T-helper 2 cell (primary cell): ENCODE data around the gene SCIN.
"Not testable (repeated sequence)": the region's sequence is repeated elsewhere in the genome, so short reads cannot be mapped to it uniquely, and the experiment has no call there.

Source experiments
- DNase-seq, 5 experiments: peaks; one replicate each; pipeline versions ENCODE4 v3.0.0 to v3.0.0-alpha.2; 2012 to 2022
- total RNA-seq, 2 donors: gene quantifications; one replicate each; lab custom pipeline; 2026; lab: John Stamatoyannopoulos, UW

SCIN gene
- 0 to 0.61 reads per million in 2 donors for total RNA-seq

DNA sequence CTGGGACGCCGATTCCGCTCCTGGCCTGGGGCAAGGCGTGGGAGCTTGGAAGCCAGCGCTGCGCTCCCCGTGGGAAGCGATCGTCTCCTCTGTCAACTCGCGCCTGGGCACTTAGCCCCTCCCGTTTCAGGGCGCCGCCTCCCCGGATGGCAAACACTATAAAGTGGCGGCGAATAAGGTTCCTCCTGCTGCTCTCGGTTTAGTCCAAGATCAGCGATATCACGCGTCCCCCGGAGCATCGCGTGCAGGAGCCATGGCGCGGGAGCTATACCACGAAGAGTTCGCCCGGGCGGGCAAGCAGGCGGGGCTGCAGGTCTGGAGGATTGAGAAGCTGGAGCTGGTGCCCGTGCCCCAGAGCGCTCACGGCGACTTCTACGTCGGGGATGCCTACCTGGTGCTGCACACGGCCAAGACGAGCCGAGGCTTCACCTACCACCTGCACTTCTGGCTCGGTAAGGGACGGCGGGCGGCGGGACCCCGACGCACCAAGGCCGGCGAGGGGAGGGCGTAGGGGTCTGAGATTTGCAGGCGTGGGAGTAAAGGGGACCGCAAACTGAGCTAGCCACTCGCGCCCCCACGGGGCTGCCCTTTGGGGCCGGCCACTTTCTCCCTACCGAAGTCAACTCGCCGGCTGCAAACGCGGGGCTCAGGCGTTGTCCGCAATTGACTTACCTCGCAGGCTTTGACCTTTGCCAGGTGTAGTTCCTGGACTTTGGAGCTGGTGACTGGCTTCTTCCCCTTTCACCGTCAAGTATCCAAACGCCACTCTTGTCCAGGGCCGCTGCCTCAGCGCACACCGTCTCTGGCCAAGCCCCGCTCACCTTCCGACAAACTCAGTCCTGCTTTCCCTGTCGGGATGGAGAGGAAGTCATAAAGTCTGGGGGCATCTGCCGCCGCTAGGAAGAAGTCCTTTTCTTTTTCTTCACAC, at the start of gene SCIN:
TSS of gene SCIN (plus strand) at position 187 of the 928 bp plus-strand sequence. CDS start at position 254, 67 bp downstream.
- peak in 1 of 5 experiments; percentile 41 for DNase-seq

DNA sequence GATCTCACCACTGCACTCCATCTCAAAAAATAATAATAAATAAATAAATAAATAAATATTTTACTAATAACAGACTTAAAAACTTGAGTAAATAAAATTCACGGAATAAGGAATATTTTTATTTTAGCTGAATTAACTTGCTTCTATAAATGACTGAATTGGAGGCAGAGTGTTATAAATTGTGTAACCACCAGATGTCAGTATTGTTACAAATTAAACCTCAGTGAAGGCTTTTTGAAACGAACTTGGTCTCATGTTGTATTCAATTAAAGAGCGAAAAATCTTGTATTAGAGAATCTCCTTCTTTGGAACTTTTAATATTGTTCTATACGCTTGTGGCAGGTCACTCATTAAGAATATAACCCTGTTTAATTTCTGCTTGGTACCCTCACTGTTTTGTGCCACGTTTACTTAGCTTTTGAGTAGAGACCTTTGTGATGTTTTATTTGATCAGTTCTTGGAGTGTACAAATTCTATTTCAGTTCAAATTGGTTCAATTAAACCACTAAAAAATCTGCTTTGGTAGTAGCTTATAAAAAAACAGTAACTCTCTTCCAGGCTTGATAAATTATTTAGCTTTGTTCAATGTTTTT, 45.6 kb upstream of the SCIN start:
- peak in 1 of 5 experiments; percentile 31 for DNase-seq

DNA sequence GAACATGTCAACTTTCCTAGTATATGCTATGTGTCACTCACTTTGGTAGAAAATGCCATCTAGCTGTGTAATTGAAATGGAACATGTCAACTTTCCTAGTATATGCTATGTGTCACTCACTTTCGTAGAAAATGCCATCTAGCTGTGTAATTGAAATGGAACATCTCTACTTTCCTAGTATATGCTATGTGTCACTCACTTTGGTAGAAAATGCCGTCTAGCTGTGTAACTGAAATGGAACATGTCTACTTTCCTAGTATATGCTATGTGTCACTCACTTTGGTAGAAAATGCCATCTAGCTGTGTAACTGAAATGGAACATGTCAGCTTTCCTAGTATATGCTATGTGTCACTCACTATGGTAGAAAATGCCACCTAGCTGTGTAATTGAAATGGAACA, 43.8 kb upstream of the SCIN start:
- not testable (repeated sequence) for DNase-seq

DNA sequence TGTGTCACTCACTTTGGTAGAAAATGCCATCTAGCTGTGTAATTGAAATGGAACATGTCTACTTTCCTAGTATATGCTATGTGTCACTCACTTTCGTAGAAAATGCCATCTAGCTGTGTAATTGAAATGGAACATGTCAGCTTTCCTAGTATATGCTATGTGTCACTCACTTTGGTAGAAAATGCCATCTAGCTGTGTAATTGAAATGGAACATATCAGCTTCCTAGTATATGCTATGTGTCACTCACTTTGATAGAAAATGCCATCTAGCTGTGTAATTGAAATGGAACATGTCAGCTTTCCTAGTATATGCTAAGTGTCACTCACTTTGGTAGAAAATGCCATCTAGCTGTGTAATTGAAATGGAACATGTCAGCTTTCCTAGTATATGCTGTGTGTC, 42.9 kb upstream of the SCIN start:
- not testable (repeated sequence) for DNase-seq

DNA sequence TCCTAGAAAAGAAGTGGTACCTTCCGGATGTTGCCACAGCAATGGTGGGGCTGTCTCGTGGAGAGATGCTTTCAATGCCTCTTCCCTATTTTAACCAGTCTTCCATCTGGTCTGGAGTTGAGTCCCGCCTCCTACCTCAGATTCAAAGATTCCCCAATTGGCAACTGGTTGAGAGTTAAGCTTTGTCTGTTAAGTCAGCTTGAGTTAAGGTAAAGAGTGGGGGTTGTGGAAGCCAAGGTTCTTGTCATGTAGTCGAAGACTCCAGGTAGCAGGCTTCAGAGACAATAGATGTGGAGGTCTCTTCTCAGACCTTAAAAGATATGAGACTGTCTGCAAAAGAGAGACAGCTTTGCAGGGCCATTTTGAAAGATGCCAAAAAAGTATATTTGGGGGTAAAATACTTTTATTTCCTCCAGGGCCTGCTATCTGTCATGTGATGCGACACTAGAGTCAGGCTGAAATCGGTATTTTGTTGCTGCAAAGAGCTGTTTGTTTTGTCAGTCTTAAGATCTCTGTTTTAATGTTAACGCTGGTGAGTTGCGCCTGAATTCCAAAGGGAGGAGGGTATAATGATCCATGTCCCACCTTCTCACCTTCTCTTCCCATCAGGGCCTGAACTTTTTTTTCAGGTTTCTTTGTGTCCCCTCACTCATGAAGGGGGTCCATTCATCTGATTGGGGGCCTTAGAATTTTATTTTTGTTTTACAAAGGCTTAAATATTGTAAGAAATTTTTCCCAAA, 40.4 kb upstream of the SCIN start:
- no peak for DNase-seq

DNA sequence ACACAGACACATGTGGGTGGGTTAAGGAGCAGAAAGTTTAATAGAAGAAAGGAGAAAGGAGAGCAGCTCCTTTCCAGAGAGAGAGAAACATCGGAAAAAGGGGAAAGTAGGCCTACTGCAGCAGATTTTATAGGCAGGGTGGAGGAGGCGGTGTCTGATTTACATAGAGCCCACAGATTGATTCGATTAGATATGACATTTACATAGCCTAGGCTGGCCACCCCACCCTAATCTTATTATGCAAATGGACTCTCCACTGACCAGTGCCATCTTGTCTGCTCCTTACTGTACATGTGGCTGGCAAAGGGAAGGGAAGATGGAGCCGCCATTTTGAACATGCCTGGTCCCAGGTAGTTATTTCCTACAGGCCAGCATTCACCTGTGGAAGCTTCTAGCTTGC, 38.7 kb upstream of the SCIN start:
- DNase-seq: no peak

DNA sequence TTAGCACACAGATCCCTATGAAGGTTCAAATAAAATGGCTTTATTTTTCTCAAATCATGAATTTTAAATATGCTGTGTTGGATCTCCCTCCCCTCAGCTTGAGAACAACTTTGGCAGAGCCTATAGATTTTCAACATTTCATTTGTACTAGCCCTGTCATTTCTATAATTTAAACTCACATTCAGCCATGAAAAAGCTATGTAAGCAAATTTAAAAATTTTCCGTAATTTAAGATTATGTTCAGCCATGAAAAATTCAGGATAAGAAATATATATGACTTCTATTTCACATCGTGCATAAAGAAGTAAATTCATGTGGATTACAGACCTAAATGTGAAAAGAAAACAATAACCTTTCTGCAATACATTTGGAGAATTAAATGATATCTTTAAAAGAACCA, 36.5 kb upstream of the SCIN start:
- DNase-seq: no peak

DNA sequence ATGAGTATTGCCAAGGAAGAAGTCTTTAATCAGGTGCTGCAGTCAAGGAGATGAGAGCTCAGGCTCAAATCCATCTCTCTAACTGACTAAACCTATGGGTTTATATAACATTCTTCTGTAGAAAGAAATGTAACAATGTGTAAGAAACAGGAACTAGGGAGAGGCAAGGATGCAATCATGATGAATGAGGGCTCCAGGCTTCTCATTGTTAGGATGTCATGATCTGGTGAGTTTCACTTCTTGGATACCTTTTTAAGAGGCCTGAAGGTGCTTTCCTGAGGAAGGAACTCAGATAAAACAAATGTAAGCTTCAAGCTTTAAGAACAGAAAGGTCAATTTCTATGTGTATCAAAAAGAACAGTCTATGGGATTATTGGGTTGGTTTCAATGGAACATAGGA, 30.8 kb upstream of the SCIN start:
- DNase-seq: no peak

DNA sequence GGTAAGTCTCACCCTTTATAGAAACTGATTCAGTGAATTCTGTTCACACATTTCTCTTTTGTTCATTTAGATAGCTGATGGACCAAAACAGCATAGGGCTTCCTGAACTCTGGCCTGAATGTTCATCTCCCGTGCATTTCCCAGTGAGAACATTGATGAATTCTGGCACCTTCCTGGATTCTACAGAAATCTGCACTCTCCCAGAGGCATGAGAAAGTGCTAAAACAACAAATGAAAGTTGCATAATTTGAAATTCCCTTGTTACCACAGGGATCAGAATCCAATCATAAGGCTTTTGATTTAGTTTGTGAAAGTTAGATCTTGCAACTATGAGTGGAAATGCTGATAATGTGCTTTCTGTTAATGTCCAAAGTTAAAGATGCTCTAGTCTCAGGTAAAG, 29.7 kb upstream of the SCIN start:
- no peak for DNase-seq

DNA sequence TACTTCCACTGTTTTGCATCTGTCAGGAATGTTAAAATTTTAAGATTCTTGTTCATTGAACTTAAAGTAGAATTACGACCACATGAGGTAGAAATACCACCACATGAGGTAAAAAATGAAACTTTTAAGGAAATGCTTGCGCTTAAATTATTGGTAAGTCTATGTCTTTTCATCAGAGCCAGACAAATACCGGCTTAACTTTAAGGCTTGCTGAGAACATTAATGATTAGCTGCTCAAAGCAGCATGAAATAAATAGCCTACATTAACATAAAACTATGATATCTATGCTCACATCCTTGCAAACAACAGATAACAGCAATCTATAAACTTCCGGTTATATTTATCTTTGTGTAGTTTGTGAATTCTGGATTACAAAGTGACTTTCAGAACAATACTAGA, 26.9 kb upstream of the SCIN start:
- no peak for DNase-seq

DNA sequence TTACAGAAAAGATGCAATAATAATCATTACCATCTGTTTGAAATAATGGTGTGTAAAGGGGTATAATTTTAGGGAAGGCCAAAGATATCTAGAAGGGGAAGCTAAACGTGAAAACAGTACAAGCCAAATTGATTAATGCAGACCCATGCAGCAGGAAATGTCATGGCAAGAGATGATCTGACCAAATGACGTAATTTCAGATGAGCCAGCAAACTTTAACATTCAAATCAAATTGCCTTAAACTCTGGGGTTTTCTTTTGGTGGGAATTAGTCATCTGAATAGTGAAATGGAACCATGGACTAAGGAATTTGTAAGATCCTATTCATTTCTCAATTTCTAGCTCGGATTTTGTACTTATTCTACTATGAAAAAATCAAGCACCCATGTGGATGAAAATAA, 21.4 kb upstream of the SCIN start:
- no peak for DNase-seq

DNA sequence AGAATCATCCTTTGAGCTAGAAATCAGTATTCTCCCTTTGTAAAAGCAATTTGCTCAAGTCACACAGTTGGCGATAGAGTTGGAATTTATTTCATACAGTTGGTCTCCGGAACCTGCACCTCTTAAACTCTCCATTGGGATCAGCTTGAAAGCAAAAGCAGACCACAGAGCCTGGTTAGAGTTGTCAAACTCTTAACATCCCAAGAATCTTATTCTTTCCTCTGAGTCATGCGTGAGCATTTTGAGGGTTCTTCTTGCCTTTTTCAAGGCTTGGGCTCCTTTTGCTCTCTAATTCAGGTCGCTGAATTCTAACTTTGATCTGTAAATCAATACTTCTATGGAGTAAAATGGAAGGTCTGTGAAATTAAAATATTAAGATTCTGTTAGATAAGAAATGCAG, 19.6 kb upstream of the SCIN start:
- no peak for DNase-seq

DNA sequence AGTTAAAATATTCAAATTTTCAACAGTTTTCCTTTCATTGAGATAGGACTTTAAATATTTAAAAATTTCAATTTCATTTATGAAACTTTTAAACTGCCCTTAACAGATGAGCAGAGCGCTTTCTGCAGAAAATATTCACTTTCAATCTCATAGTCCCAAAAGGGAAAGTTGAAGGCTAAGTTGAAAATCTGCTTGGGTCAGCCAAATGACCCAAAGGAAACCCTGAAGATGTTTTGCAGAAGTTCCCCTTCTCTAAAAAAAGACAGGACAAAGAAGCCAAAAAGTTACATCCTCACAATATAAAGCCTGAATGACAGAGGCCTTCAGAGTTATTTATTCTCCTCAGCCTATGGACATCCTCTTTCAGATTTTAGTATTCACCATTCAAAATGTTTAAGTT, 17.6 kb upstream of the SCIN start:
- no peak for DNase-seq

DNA sequence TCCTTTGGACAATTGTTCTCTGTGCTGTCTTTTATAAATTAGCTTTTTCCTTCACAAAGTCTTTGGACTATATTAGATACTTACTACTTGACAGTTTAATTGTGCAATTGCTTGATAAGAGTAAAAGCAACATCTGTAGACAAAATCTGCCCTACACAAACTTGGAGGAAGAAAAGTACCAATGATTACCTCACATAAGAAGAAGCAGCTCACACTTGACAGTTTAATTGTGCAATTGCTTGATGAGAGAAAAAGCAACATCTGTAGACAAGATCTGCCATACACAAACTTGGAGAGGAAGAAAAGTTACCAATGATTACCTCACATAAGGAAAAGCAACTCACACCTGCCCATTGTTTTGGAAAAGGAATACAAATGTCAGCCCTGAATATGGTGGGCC, 17.1 kb upstream of the SCIN start:
- no peak for DNase-seq

DNA sequence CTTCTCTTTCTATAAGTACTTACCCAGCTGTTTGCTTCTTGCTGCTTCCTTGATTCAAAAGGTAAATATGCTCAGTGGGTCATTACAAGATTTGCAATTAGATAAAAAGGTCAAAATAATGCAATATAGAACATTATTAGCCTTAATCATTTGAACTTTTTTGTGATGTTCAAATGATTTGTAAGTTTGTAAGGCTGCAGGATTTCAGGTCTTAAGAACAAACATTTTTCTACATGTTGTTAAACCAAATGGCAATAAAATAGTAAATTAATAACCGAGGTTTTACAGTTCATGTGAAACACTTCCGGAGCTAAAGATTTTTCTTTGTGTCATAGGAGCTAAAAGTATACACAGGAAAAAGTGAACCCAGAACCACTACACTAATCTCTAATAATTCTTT, 16.2 kb upstream of the SCIN start:
- no peak for DNase-seq

DNA sequence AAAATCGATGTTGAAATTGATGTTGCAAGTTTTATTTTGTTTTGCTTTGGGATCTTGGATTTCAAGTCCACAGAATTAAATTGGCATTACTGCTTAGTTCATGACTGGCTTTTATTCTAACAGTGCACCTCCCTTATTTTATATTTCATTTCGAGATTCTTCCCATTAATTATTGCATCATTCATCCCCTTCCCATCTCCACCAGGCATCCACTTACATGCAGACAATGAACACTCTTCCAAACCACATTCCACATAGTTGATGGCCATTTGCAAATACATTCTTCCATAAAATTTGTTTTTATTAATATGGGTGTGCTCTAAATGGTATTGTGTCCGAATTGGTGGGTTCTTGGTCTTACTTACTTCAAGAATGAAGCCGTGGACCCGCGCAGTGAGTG, 15.6 kb upstream of the SCIN start:
- no peak for DNase-seq

DNA sequence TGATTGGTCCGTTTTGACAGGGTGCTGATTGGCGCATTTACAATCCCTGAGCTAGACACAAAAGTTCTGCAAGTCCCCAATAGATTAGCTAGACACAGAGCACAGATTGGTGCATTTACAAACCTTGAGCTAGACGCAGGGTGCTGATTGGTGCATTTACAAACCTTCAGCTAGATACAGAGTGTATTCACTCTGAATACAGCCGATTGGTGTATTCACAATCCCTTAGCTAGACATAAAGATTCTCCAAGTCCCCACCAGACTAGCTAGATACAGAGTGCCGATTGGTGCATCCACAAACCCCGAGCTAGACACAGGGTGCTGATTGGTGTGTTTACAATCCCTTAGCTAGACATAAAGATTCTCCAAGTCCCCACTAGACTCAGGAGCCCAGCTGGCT, 14.8 kb upstream of the SCIN start:
- peak in 1 of 5 experiments; percentile 9 for DNase-seq

DNA sequence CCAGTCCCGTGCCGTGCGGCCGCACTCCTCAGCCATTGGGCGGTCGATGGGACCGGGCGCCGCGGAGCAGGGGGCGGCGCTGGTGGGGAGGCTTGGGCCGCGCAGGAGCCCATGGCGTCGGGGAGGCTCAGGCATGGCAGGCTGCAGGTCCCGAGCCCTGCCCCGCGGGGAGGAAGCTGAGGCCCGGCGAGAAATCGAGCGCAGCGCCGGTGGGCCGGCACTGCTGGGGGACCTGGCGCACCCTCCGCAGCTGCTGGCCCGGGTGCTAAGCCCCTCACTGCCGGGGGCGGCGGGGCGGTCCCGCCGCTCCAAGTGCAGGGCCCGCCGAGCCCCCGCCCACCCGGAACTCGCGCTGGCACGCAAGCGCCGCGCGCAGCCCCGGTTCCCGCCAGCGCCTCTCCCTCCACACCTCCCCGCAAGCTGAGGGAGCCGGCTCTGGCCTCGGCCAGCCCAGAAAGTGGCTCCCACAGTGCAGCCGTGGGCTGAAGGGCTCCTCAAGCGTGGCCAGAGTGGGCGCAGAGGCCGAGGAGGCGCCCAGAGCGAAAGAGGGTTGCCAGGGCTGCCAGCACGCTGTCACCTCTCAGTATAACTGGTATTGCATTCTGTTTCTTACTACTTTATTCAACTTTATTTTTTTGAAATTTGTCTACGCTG, 14.3 kb upstream of the SCIN start:
- peak in 1 of 5 experiments; percentile 24 for DNase-seq

DNA sequence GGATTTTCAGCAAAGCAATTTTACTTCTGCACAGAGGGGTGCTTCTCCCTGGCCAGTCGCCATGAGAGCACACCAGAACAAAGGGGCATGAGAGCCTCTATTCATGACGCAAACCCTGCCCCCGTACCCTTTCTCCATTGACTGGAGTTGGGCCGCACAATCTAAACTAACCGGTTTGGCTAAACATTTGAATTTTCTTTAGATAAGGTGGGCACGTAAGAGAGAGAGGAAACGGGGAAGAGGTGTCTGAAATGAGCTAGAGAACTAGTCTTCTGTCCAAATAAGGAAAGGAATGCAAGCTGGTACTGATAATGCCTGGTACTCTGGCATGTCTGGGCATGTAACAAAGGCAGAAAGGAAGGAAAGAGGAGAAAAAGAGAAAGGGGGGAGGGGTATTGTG, 13.2 kb upstream of the SCIN start:
- DNase-seq: no peak

DNA sequence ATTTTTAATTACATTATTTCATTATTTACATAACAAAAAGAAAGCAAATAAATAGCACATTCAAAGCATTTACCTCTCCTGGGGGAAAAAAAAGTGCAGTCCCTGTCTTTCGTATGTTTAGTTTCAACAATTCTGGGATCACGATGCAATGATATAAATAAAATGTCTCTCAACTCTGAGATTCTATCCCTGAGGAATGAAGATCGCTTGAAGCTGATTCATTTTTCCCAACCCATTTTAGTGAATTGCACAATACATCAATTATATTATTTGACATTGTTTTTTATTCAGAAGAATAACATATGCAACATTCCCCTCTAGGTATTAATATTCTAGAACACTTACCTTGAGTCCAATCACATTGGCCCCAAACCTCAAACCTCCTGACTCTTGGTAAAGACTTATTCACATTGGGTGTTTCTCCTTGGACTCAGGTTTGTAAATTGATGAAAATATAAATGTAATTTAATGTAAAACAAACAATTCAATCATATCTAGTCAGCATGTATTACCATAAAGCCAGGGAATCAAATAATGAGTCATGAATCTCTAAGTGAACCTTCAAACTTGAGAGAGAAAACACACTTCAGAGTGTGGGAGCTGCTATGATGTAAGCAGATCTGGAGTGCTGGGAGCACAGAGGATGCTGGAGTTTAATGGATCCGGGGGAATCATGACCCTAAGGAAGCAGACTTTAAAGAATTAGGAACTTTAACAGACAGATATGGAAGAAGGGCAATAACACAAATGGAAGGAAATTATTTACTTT, 5.3 kb upstream of the SCIN start:
- DNase-seq: no peak

DNA sequence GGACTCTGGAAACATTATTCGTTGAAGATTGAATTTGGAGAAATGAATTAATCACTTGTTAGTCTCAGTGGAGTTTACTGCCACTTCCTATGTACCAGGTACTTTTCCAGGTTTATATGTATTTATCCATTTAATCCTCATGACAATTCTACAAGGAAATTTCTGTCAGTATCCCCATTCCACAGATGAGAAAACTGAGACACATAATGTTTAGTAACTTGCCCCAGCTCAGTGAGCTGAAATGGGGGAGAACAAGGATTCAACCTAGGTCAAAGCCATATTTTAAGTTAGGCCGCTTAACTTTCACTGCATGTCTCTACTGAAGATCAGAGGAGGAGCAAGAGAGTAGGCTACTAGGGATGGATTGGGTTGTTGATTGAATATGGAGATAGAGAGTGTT, 4.6 kb upstream of the SCIN start:
- no peak for DNase-seq

DNA sequence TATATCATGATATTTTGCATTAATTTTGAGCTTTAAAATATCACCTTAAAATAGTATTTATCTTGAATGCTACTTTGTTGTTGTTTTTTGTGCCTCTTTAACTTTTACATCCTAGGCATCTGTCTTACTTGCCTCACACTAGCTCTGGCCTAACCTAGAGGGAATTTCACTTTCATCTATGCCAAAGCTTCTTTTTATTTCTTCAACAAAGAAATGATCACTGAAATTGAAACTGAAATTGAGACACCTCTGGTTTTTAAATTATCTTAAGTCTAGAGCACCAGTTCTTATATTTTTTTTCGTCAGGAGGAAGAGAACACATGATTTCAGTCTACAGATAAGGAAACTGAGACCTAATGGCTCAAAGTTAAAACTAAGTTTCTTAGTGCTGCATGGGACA, 3.5 kb upstream of the SCIN start:
- peak in 1 of 5 experiments; percentile 43 for DNase-seq
